Trophoblast cell (in vitro differentiated cells and primary cell): ENCODE measurements around the gene CDKL4.
"Not testable (repeated sequence)": the region's sequence is repeated elsewhere in the genome, so short reads cannot be mapped to it uniquely, and the experiment has no call there.

Experiments used
- DNase-seq, 2 donors: peaks; one replicate each; pipeline ENCODE4 v3.0.0-alpha.2; 2016
- H2AFZ ChIP-seq: 2 replicates; pipeline ENCODE4 v1.6.1; 2013; ENCODE audit warnings: low read length, moderate library complexity, mild to moderate bottlenecking; ENCODE audit not compliant: insufficient read depth, poor library complexity
- H2AK5ac ChIP-seq: 2 replicates; pipeline ENCODE4 v1.6.1; 2013; ENCODE audit warnings: mild to moderate bottlenecking, low read length
- H2BK120ac ChIP-seq: 2 replicates; pipeline ENCODE4 v1.6.1; 2013; ENCODE audit warnings: low read length, mild to moderate bottlenecking, moderate library complexity; ENCODE audit not compliant: insufficient read depth, poor library complexity
- H2BK12ac ChIP-seq: 2 replicates; pipeline ENCODE4 v1.6.1; 2013; ENCODE audit warnings: mild to moderate bottlenecking, low read length, moderate library complexity
- H2BK5ac ChIP-seq: 2 replicates; pipeline ENCODE4 v1.6.1; 2013; ENCODE audit warnings: low read length, low read depth, moderate library complexity, mild to moderate bottlenecking; ENCODE audit not compliant: poor library complexity
- H3K14ac ChIP-seq: 2 replicates; pipeline ENCODE4 v1.6.1; 2013; ENCODE audit warnings: mild to moderate bottlenecking, low read length
- H3K18ac ChIP-seq: 2 replicates; pipeline ENCODE4 v1.6.1; 2013; ENCODE audit warnings: mild to moderate bottlenecking, low read length
- H3K23ac ChIP-seq: 2 replicates; pipeline ENCODE4 v1.6.1; 2013; ENCODE audit warnings: low read length
- H3K27ac ChIP-seq: 2 replicates; pipeline ENCODE4 v1.5.1; 2013; ENCODE audit warnings: low read depth, mild to moderate bottlenecking, inconsistent platforms, low read length, moderate library complexity
- H3K27me3 ChIP-seq: 2 replicates; pipeline ENCODE4 v1.6.1; 2013; ENCODE audit warnings: inconsistent platforms, mild to moderate bottlenecking, low read length, moderate library complexity; ENCODE audit not compliant: insufficient read depth
- H3K36me3 ChIP-seq, 2 experiments: 1 replicate in 1 of 2; 2 replicates in 1 of 2; pipeline ENCODE4 v1.6.1; 2013; ENCODE audit warnings: low read length in 2 of 2, mild to moderate bottlenecking in 2 of 2, moderate library complexity in 1 of 2; ENCODE audit not compliant: insufficient read depth in 2 of 2, control insufficient read depth in 1 of 2
- H3K4ac ChIP-seq: 2 replicates; pipeline ENCODE4 v1.6.1; 2013; ENCODE audit warnings: low read depth, mild to moderate bottlenecking, low read length, moderate library complexity
- H3K4me1 ChIP-seq, 2 experiments: 1 replicate in 1 of 2; 2 replicates in 1 of 2; pipeline ENCODE4 v1.6.1; 2013; ENCODE audit warnings: low read length in 2 of 2, mild to moderate bottlenecking in 2 of 2, moderate library complexity in 1 of 2; ENCODE audit not compliant: insufficient read depth in 2 of 2, control insufficient read depth in 1 of 2
- H3K4me2 ChIP-seq: 2 replicates; pipeline ENCODE4 v1.6.1; 2013; ENCODE audit warnings: inconsistent platforms, mild to moderate bottlenecking, low read length, moderate library complexity
- H3K4me3 ChIP-seq: 2 replicates; pipeline ENCODE4 v1.5.1; 2013; ENCODE audit warnings: mild to moderate bottlenecking, low read depth, low read length, inconsistent platforms
- H3K79me1 ChIP-seq: one replicate; pipeline ENCODE4 v1.6.1; 2013; ENCODE audit warnings: low read length
- H3K79me2 ChIP-seq: 2 replicates; pipeline ENCODE4 v1.6.1; 2013; ENCODE audit warnings: low read length, mild to moderate bottlenecking; ENCODE audit not compliant: control insufficient read depth, insufficient read depth, poor library complexity
- H3K9ac ChIP-seq: 2 replicates; pipeline ENCODE4 v1.6.1; 2013; ENCODE audit warnings: mild to moderate bottlenecking, low read length
- H3K9me3 ChIP-seq: 2 replicates; pipeline ENCODE4 v1.6.1; 2013; ENCODE audit warnings: low read depth, mild to moderate bottlenecking, control low read depth, inconsistent platforms, low read length; ENCODE audit not compliant: insufficient read depth
- H4K12ac ChIP-seq: 2 replicates; pipeline ENCODE4 v1.6.1; 2013; ENCODE audit warnings: low read depth, mild to moderate bottlenecking, low read length, moderate library complexity
- H4K8ac ChIP-seq: 2 replicates; pipeline ENCODE4 v1.6.1; 2013; ENCODE audit warnings: low read depth, mild to moderate bottlenecking, low read length, moderate library complexity
- H4K91ac ChIP-seq: one replicate; pipeline ENCODE4 v1.6.1; 2013; ENCODE audit warnings: low read depth, mild to moderate bottlenecking, low read length, moderate library complexity
- WGBS: extraction: QIAGEN DNeasy Blood & Tissue Kit; methylation state at CpG from one replicate; pipeline ENCODE4 v1.1.7; 2013; ENCODE audit warnings: missing lambda C conversion rate; ENCODE audit not compliant: insufficient read length, insufficient coverage; ENCODE audit errors: extremely low coverage; 5-methylcytosine and 5-hydroxymethylcytosine counted together

CDKL4 gene

DNA sequence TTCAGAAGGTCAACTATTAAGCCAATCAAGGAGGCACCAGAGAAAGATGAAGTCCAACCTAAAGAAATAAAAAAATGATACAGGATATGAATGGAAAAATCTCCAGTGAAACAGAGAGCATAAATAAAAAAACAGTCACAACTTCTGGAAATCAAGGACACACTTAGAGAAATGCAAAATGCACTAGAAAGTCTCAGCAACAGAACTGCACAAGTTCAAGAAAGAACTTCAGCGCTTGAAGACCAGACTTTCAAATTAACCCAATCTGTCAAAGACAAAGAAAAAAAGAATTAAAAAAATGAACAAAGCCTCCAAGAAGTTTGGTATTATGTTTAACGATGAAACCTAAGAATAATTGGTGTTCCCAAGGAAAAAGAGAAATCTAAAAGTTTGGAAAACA lies 46.8 kb downstream of the CDKL4 start:
- WGBS: no CpG with 5 or more reads among the region's 2 CpGs
- H2AFZ ChIP-seq, H3K9ac ChIP-seq, H3K4ac ChIP-seq, H3K9me3 ChIP-seq, H3K79me2 ChIP-seq, H2BK120ac ChIP-seq, H3K27me3 ChIP-seq, H2BK12ac ChIP-seq, H2AK5ac ChIP-seq, H4K12ac ChIP-seq, H3K4me2 ChIP-seq, H3K27ac ChIP-seq, H4K8ac ChIP-seq, DNase-seq, H3K36me3 ChIP-seq, H2BK5ac ChIP-seq, H3K4me1 ChIP-seq, H3K23ac ChIP-seq, H4K91ac ChIP-seq, H3K14ac ChIP-seq, H3K4me3 ChIP-seq, H3K79me1 ChIP-seq, H3K18ac ChIP-seq: not testable (repeated sequence)

DNA sequence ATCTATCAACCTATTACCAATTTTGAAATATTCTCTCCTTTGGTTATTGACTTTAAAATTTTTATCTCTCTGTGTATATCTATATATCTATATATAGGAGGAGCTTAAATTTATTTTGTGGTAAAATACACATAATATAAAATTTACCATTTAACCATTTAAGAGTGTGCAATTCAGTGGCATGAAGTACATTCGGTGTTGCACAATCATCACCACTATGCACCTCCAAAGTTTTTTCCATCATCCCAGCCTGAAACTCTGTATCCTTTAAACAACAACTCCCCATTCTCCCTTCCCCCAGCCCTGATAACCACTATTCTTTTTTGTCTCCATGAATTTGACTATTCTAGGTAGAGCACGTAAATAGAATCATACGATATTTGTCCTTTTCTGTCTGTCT lies 49.1 kb downstream of the CDKL4 start:
- Histone ChIP-seq H3K9ac (no peak overlapping the region), H3K79me1 (no peaks in the 10 kb centered on the region), H3K14ac (no peak overlapping the region), H3K4me1 (no peaks in the 10 kb centered on the region), H3K4me3 (no peak overlapping the region), H3K27ac (no peak overlapping the region), H2AFZ (no peak overlapping the region), H3K23ac (no peak overlapping the region), H3K18ac (no peak overlapping the region), H2BK120ac (no peak overlapping the region), H2BK12ac (no peak overlapping the region), H4K91ac (no peak overlapping the region), H3K36me3 (no peaks in the 10 kb centered on the region), H3K79me2 (no peaks in the 10 kb centered on the region), H3K9me3 (no peaks in the 10 kb centered on the region), H3K4me2 (no peak overlapping the region), H3K4ac (no peak overlapping the region), H2BK5ac (no peak overlapping the region), H4K12ac (no peak overlapping the region), H3K27me3 (no peaks in the 10 kb centered on the region), H2AK5ac (no peak overlapping the region), H4K8ac (no peak overlapping the region)
- no peak for DNase-seq
- no CpG with 5 or more reads among the region's 3 CpGs for WGBS

DNA sequence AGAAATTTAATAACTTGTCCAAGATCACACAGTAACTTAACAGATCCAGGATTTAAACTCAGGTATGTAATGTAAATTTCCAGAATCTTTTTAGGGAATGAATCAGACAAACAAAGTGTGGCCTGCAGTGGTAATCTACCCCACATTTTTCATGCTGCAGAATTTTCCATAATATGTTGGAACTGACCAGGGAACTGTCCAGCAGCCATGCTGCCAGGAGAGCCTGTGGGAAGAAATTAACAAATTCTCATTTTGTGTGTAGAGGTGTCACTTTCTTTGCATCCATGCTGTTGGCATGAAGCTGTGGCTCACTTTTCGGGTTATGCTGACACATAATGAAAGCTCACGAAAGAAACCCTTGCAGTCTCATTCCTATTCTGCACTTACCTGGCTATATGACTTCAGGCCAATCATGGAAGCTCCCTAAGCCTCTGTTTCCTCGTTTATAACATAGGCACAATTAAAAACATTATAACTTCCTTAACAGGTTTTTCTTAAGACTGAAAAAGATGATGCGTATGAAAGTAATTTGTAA lies 54.7 kb downstream of the CDKL4 start:
- Histone ChIP-seq H2AK5ac (no peak overlapping the region), H3K27ac (no peak overlapping the region), H3K18ac (no peak overlapping the region), H4K8ac (no peak overlapping the region), H2AFZ (no peak overlapping the region), H3K36me3 (no peaks in the 10 kb centered on the region), H3K9ac (no peak overlapping the region), H3K14ac (no peak overlapping the region), H4K91ac (no peak overlapping the region), H2BK12ac (no peak overlapping the region), H3K4me3 (no peak overlapping the region), H3K79me1 (no peaks in the 10 kb centered on the region), H2BK120ac (no peak overlapping the region), H3K23ac (no peak overlapping the region), H2BK5ac (no peak overlapping the region), H3K4me1 (no peaks in the 10 kb centered on the region), H3K79me2 (no peaks in the 10 kb centered on the region), H4K12ac (no peak overlapping the region), H3K27me3 (no peaks in the 10 kb centered on the region), H3K9me3 (no peaks in the 10 kb centered on the region), H3K4ac (no peak overlapping the region), H3K4me2 (no peak overlapping the region)
- DNase-seq: no peak
- no CpG with 5 or more reads among the region's 4 CpGs for WGBS

DNA sequence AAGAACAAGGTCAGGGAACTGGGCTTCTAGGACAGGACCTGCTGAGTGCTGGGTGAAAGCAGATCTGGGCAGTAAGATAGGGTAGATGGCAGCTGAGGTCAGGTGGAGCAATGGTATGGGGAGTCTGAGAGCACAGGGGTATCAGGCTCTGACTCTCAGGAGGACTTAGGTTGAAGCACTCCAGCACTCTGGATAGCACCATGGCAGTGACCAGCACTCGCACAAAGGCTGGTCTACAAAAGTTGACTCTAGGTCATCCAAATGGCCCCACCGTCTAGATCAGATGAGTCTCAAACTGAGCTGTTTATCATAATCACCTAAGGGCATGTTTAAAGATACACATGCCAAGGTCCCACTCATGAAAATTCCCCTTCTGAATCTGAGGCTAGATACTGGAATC lies 60.1 kb downstream of the CDKL4 start:
- no CpG with 5 or more reads among the region's 2 CpGs for WGBS

More for the DNA sequence above, 60.1 kb downstream of the CDKL4 start:
- Histone ChIP-seq H3K79me1 (peaks cover 9% of the 10 kb centered on the region), H2BK120ac (no peak overlapping the region), H3K4me1 (peaks cover 3 to 10% of the 10 kb centered on the region in 2 experiments), H3K27ac (no peak overlapping the region), H3K4ac (no peak overlapping the region), H3K27me3 (no peaks in the 10 kb centered on the region), H2AFZ (no peak overlapping the region), H3K4me3 (no peak overlapping the region), H2AK5ac (no peak overlapping the region), H3K9ac (no peak overlapping the region), H3K14ac (no peak overlapping the region), H3K9me3 (no peaks in the 10 kb centered on the region), H3K79me2 (no peaks in the 10 kb centered on the region), H3K4me2 (no peak overlapping the region), H4K12ac (no peak overlapping the region), H4K91ac (no peak overlapping the region), H4K8ac (no peak overlapping the region), H3K36me3 (no peaks in the 10 kb centered on the region), H2BK5ac (no peak overlapping the region), H3K23ac (no peak overlapping the region), H2BK12ac (no peak overlapping the region), H3K18ac (no peak overlapping the region)
- no peak for DNase-seq
